GM21360 (cell line): ENCODE measurements around the gene JMJD1C.

ENCODE experiments used
- ATAC-seq: cut with Tn5 transposase; IDR thresholded peaks from one replicate; pipeline ENCODE4 v1.9.1; 2021; ENCODE audit warnings: mild to moderate bottlenecking, moderate library complexity; ENCODE audit not compliant: unreplicated experiment

The JMJD1C gene

GRCh38 chr10:63150745-63151144, 315.0 kb downstream of the JMJD1C start:
- no peak for ATAC-seq

DNA sequence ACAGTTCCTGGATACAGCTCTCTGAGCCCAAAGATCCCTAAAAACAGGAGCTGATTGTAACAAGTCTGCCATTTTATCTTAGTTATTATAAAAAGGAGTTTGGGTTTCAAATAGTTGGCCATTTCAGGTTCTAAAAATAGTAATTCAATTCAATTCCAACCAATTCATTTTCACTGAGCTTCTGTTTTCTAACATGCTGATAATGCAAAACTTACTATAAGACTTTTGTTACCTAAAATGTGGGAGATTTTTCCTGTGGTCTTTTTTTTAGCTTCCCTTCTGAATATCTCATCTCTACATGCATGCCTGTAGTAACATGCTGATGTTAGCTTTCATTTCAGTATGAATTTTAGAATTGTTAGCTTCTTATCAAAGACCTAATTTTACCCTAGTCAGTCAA, 319.3 kb downstream of the JMJD1C start:
- ATAC-seq: no peak

DNA sequence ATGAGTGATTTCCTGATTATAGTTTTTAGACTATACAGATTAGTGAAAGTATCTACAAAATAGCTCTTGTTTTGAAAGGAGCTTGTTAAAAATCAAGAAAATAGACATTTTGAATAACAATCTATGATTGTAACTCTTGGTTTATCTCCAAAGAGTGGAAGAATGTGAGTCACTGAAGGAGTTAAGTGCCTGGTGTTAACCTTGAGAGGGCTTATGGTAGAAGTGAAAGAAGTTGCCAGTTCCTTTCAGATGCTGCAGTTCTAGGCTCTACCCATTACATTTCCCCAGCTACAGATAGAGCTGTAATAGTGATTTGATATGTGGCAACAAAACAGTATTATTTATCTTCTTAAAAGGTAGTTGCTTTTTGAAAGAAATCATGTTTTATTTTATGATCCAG, 320.0 kb downstream of the JMJD1C start:
- peak; percentile 76 for ATAC-seq

DNA sequence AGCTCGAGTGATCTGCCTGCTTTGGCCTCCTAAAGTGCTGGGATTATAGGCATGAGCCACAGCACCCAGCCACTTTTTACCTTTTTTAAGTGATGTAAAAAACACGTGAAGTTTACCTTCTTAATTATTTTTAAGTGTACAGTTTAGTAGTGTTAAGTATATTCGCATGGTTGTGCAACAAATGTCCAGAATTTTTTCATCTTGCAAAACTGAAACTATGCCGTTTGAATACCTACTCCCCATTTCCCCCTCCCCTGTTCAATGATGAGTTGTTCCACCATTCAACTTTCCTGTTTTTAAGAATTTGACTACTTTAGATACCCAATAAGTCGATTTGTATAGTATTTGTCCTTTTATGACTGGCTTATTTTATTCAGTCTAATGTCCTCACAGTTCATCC, 321.8 kb downstream of the JMJD1C start:
- ATAC-seq: no peak

DNA sequence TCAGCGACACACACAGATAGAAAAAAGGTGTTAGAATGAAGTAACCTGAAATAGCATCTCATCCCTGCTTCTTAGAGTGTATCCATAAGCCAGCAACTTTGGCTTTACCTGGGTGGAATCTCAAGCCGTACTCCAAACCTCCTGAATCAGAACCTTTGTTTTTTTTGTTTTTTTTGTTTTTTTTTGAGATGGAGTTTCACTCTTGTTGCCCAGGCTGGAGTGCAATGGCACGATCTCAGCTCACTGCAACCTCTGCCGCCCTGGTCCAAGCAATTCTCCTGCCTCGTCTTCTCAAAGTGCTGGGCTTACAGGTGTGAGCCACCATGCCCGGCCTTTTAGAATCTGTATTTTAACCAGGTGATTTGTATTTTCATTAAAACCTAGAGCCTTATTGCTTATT, 323.6 kb downstream of the JMJD1C start:
- ATAC-seq: no peak

DNA sequence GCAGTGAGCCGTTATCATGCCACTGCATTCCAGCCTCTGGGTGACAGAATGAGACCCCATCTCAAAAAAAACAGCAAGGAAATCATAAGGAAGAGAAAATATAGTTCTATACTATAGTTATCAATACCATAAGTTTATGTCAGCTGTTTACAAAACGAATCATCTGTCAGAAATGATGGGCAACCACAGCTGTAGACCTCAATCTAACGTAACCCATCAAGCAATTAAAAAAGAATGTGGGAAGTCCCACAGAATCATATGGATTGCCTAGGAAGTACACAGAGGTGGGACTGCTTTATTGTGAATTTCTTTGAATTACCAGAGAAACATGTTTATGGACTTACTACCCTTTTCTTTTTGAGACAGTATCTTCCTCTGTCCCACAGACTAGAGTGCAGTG, 325.7 kb downstream of the JMJD1C start:
- ATAC-seq: no peak

DNA sequence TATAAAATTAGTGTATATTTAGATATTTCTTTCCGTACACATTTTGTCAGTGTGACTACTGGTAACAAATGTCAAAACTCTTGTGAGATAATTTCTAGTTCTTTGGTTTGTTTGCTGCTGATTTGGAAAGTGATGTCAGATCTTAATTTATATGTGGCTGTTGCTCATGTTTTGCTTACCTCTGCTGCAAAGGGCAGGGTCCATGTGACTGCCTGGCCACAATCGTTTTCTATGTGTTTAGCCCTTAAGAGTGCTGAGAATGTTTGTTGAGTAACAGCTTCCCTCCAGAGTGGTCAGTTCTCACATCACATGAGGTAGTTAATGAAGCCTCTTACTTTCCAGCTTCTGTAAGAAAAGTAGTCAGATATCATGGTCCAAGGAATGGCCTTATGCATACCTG, 328.5 kb downstream of the JMJD1C start:
- no peak for ATAC-seq

- no peak for ATAC-seq
Measured at GRCh38 chr10:63133821-63134557, 331.8 kb downstream of the JMJD1C start.

DNA sequence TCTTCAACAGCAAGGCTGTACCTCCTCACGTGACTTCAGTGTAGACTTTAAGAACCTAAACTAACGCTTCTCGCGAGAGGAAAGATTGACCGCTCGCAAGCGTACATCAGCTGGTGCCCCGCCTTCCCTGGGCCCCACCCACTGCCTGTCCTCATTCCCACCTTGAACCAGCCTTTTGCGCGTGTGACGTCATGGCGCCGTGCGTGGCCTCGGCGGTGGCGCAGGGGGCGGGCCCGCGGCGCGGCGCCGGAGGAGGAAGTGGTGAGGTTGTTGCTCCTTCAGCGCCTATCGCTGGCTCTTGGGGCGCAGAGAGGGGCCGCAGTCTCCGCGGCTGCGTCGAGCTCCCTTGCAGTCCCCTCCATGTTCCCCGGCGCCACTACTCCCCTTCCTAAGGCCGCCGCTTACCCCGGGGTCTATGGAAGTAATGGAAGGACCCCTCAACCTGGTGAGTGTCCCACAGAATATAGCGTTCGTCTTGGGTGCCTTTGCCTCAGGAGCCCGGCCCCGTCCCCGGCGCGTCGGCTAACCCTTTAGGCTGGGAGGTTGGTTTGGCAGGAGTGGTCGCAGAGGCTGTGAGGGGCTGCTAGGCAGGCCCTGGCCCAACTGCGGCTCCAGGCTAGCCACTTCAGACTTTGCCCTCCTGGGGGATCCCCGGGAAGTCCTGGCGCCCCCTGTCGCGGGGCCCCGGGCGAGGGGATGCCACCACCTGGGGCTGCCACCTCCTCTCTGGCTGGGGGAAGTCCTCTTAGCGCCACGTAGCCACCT, 332.5 kb downstream of the JMJD1C start, which contains the start of gene NRBF2:
Gene NRBF2 (plus strand): TSS at position 273 of the 765 bp plus-strand sequence. CDS start 143 bp downstream, at position 416.
- ATAC-seq: peak; percentile 96

DNA sequence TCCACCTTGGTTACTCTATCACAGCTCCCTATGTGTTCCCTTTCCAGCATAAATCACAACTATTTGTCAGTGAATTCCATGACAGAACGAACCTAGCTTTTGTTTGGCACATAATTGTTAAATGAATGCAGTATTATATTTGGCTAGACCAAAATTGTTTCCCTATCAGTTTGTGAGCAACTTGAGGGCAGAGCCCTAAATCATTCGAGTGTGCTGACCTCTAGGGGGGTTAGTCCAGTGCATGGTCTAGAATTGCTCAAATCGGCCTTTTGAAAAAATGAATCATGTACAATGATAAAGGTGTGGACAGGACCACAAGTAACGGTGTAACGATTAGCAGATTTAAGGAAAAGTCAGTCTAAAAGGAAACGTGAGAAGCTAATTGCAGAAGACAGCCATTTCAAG, 333.1 kb downstream of the JMJD1C start:
- ATAC-seq: no peak

GRCh38 chr10:63129888-63130287, 335.9 kb downstream of the JMJD1C start:
- ATAC-seq: no peak

DNA sequence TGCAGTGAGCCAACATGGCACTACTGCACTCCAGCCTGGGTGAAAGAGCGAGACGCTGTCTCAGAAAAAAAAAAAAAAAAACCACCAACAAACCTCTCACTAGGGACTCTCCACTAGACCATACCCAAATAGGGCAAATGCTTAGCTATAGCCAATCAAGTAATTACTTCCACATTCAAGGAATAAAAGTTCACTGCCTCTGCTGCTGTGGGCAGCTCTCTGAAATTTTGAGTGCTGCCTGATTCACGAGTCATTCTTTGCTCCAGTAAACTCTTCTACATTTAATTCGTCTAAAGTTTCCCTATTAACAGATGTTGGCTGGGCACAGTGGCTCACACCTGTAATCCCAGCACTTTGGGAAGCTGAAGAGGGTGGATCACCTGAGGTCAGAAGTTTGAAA, 337.3 kb downstream of the JMJD1C start:
- ATAC-seq: no peak

DNA sequence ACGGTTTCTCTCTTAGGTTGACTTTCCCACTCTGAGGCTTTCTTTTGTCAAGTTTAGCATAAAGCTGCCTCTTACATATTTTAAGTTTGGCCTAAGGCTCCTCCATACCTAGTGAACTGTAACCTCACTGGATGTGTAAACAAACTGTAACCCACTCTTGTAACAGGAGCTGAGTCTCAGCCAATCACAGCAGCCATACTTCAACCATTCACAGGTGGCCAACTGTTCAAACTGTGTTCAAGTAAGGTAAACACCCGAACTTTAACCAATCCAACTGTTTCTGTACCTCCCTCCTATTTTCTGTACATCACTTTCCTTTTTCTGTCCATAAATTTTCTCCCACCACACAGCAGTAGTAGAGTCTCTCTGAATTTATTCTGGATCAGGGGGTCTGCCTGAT, 340.3 kb downstream of the JMJD1C start:
- ATAC-seq: no peak

GRCh38 chr10:63123727-63124362, 341.9 kb downstream of the JMJD1C start:
- no peak for ATAC-seq

DNA sequence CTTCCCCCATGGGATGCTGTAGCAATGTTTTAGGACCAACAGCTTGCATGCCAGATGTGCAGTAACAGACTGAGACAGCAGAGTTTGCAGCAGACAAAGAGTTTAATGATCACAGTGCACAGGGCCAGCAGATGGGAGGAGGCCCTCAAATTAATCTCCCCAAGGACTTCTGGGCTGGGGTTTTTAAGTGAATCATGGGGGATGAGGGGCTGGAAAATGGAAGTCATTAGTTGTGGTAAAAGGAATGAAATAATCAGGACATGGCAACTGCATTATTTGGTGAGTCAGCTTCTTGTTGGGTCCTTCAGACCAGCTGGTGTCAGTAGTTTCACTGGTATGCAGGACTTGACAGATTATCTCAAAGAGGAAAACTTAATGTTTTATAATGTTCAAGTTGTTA, 345.2 kb downstream of the JMJD1C start:
- ATAC-seq: no peak

DNA sequence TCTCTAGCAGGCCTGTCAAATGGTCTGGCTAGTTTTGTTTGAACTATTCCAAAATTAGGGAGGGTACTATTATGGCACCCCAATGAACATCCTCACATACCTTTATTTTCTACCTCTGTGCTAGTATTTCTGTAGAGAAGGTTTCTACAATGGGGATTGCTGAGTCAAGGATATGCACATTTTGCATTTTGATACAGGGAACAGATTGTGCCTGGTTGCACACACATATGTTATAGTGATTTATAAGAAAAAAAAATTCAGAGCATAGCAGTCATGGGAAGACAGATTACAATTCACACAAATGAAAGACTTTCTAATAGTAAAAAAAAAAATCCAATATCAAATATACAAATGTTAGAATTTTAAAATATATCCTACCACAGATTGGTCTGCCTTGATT, 346.7 kb downstream of the JMJD1C start:
- ATAC-seq: no peak
